GM18867 (cell line): ENCODE data around the gene EYA2.
"Not testable (repeated sequence)": the region's sequence is repeated elsewhere in the genome, so short reads cannot be mapped to it uniquely, and the experiment has no call there.

Experiments
- ATAC-seq: cut with Tn5 transposase; IDR thresholded peaks from one replicate; pipeline ENCODE4 v1.9.1; 2021; ENCODE audit warnings: mild to moderate bottlenecking, moderate library complexity; ENCODE audit not compliant: unreplicated experiment

Gene EYA2

DNA sequence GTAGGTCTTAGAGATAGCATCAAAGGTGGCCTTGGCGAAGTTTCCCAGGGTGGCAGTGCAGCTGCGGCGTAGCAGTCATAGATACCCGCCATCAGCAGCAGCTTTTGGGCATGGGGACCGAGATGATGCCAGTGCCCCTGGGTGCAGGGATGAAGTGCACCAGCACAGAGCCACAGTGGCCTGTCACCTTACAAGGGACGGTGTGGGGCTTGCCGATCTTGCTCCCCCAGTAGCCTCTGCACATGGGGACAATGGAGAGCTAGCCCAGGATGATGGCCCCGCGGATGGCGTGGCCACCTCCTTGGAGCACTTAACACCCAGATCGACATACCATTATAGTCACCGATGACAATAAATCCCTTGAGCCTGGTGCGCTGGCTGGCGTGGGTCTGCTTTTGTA is 266.3 kb downstream of the EYA2 start:
- ATAC-seq: no peak

DNA sequence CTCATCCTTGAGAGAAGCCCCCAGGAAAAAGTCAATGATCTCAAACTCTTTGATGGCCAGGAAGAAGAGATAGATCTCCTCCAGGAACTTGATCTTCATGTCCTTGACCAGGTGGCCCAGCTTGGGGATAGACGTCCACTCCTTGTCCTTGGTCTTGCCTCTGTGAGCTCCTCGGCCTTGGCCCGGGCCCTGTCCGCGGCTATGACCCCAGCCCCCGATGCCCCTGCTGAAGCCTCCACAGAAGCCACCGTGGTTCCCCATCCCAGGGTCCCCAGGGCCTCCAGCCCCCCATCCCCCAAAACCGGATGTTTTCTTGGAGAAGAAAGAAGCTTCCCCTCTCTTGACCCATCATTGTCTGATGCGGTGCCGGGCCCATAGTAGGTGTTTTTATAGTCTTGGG is 266.8 kb downstream of the EYA2 start:
- no peak for ATAC-seq

- no peak for ATAC-seq
Measured at GRCh38 chr20:47164140-47164539, 269.5 kb downstream of the EYA2 start.

GRCh38 chr20:47165376-47165865 is 270.8 kb downstream of the EYA2 start:
- ATAC-seq: no peak

- no peak for ATAC-seq
Measured at GRCh38 chr20:47167846-47168245, 273.2 kb downstream of the EYA2 start.

- no peak for ATAC-seq
Measured at GRCh38 chr20:47172579-47172978, 277.9 kb downstream of the EYA2 start.

- no peak for ATAC-seq
Measured at GRCh38 chr20:47173596-47174216, 279.1 kb downstream of the EYA2 start.

DNA sequence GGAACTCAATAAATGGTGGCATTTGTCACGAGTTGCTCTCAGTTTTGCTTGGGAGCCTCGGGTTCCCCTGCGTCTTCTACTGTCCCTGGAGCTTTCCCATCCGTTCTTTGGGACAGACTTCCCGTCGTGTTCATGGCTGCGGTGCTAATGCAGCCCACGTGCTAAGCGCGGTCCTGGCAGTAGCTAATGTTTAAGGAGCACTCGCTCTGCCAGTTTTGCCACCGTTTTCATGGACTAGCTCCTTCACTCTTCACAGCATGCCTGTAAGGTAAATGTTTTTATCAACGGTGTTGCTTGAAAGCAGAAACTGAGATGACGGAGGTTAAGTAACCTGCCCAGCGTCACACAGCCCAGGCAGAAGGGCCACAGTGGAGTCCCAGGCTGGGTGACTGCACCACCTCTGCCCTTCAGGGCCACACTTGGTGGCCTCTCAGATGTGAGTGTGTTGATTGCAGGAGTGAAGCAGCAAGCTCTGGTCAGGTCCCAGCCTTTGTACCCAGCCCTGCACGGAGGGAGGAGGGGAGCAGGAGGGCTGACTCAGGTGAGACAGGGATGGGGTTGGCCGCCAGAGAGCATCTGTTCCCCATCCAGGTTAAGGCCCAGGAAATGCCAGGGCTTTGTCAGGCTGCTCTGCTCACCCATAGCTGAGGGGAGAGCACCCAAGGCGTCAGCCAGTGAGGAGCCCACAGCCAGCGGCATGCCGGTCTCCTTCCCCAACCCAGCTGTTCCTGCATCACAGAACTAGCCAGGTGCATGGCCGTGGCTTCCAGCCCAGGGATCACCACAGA is 280.0 kb downstream of the EYA2 start:
- no peak for ATAC-seq

DNA sequence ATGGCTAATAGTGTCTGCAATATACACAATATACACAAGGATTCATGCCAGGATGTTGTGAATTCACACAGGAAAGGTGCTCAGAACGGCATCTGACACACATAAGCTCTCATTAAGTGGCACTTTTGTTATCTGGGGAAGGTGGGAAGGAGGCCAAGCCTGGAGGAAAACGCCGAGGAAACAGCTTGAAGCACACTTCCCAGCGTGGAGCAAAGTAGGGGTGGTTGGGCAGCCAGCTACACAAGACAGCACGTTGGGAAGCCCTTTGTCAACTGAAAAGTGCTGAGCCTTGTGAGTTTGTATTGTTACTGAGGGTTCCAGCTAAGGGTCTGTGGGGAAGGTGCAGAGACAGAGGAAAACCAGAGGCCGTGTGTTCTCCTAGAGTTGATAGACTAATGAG is 280.9 kb downstream of the EYA2 start:
- no peak for ATAC-seq

DNA sequence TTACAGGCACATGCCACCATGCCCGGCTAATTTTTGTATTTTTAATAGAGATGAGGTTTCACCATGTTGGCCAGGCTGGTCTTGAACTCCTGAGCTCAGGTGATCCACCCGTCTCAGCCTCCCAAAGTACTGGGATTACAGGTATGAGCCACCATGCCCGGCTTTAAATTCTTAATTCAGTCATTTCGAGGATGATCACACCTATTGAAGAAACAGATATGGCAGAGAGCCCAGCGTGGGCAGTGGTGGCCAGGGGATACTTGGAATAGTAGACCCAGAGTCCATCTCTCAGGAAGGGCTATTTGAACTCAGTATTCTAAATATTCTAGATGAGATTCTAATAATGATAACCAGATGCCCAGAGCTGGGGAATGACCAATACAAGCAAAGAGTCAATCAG is 281.6 kb downstream of the EYA2 start:
- not testable (repeated sequence) for ATAC-seq

GRCh38 chr20:47178277-47178676 is 283.6 kb downstream of the EYA2 start:
- ATAC-seq: no peak

GRCh38 chr20:47178851-47179250 is 284.2 kb downstream of the EYA2 start:
- ATAC-seq: no peak

DNA sequence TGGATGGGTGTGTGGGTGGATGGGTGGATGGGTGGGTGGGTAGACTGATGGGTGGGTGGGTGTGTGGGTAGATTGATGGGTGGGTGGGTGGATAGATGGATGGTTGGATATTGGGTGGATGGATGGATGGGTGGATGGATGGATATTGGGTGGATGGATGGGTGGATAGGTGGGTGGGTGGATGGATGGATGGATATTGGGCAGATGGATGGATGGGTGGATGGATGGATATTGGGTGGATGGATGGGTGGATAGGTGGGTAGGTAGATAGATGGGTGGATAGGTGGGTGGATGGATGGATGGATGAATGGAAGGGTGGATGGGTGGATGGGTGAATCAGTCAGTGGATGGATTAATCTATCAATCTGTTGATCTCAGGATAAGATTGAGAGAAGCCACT is 284.6 kb downstream of the EYA2 start:
- no peak for ATAC-seq

GRCh38 chr20:47181056-47181862 is 286.6 kb downstream of the EYA2 start:
- no peak for ATAC-seq

GRCh38 chr20:47183367-47183766 is 288.7 kb downstream of the EYA2 start:
- ATAC-seq: no peak

GRCh38 chr20:47187450-47188195 is 293.0 kb downstream of the EYA2 start:
- ATAC-seq: no peak

GRCh38 chr20:47188540-47188939 is 293.9 kb downstream of the EYA2 start:
- ATAC-seq: no peak

DNA sequence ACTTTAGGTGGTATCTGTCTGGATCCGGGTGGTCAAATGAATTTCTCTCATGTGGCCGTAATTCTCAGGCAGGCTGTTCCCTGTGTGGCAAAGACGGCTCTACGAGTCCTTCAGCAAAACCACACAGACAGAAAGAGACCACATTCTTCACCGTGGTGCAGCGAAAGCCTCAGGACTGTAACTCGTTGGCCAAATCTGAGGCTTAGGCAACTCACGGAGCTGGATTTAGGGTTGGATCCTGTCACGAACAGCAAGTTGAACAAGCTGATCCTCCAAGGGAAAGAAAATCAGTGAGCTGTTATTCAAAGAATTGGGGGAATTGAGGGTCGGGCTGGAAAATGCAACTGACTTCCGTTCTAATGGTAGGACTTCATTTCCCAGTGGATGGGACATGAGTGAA is 294.4 kb downstream of the EYA2 start:
- ATAC-seq: no peak

GRCh38 chr20:47191074-47191673 is 296.5 kb downstream of the EYA2 start:
- ATAC-seq: no peak

- ATAC-seq: no peak
Measured at GRCh38 chr20:47191956-47192355, 297.3 kb downstream of the EYA2 start.

DNA sequence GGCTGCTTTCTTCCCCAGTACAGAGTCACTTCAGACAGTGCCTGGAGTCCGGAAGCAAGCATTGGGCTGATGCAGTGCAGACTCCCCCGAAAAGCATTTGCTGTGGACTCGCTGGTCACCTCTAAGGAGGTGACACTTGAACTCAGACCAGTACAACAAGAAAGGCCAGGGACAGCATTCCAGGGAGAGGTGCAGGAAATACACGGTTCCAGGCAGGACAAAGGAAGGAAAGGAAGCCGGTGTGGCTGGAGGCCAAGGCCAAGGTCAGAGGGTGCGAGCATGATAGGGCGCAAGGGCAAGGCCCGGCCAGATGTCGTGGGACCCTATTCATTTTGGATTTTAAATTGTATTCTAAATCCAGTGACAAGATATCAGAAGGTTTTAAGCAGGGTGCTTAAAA is 300.9 kb downstream of the EYA2 start:
- no peak for ATAC-seq
